Neural crest cell (in vitro differentiated cells): ENCODE results near the gene ZNF341. TPM values are rescaled to one million over a fixed set of nuclear protein-coding genes. Genes with fewer than 3 reads are reported as not detected.

Experiments used
- DNase-seq: peaks from one replicate; pipeline ENCODE4 v3.0.0; 2021; ENCODE audit warnings: low read depth, mixed read lengths, low spot score
- H3K27ac Mint-ChIP-seq: one replicate; pipeline ENCODE4 v1.8.0; 2021; ENCODE audit warnings: mild to moderate bottlenecking, mixed read lengths; ENCODE audit not compliant: unreplicated experiment
- H3K27me3 Mint-ChIP-seq: 2 replicates; pipeline ENCODE4 v1.8.0; 2021; ENCODE audit warnings: low read depth, mild to moderate bottlenecking, mixed read lengths
- H3K36me3 Mint-ChIP-seq: 2 replicates; pipeline ENCODE4 v1.8.0; 2021; ENCODE audit warnings: low read depth, mild to moderate bottlenecking, mixed read lengths
- H3K4me1 Mint-ChIP-seq: 2 replicates; pipeline ENCODE4 v1.8.0; 2021; ENCODE audit warnings: mixed read lengths
- H3K4me3 Mint-ChIP-seq: one replicate; pipeline ENCODE4 v1.8.0; 2021; ENCODE audit warnings: mild to moderate bottlenecking, mixed read lengths
- H3K9me3 Mint-ChIP-seq: 2 replicates; pipeline ENCODE4 v1.8.0; 2021; ENCODE audit warnings: mixed read lengths
- CTCF ChIP-seq: fragments of 200-600 bp; sonication (generic); conservative IDR thresholded peaks from 2 replicates; pipeline ENCODE4 v1.5.0; 2021; ENCODE audit warnings: antibody characterized with exemption, mild to moderate bottlenecking
- total RNA-seq: library from RNA; stranded (reverse); gene quantifications from 2 replicates; pipeline ENCODE4 v1.2.1, GENCODE V29; 2021

Gene ZNF341
- total RNA-seq, 1 donor from 2014 or later, result 5.1 TPM

GRCh38 chr20:33757458-33757857 lies 25.7 kb downstream of the ZNF341 start:
- Mint-ChIP-seq H3K4me3 (no peak overlapping the region), H3K36me3 (peaks cover 15% of the 10 kb centered on the region), H3K27me3 (no peaks in the 10 kb centered on the region), H3K27ac (no peak overlapping the region), H3K4me1 (peaks cover 7% of the 10 kb centered on the region), H3K9me3 (peaks cover 5% of the 10 kb centered on the region)
- no peak for DNase-seq
- no peak for TF ChIP-seq CTCF

GRCh38 chr20:33761698-33762250 lies 30.0 kb downstream of the ZNF341 start:
- Mint-ChIP-seq H3K36me3 (peaks cover 10% of the 10 kb centered on the region), H3K4me3 (no peak overlapping the region), H3K27me3 (no peaks in the 10 kb centered on the region), H3K27ac (no peak overlapping the region), H3K4me1 (no peaks in the 10 kb centered on the region), H3K9me3 (peaks cover 5% of the 10 kb centered on the region)
- no peak for TF ChIP-seq CTCF
- no peak for DNase-seq

GRCh38 chr20:33765099-33765498 lies 33.3 kb downstream of the ZNF341 start:
- H3K27me3 Mint-ChIP-seq, result no peaks in the 10 kb centered on the region

GRCh38 chr20:33765592-33765991 lies 33.8 kb downstream of the ZNF341 start:
- Mint-ChIP-seq H3K9me3 (no peaks in the 10 kb centered on the region), H3K4me1 (no peaks in the 10 kb centered on the region), H3K27ac (no peak overlapping the region), H3K4me3 (no peak overlapping the region), H3K36me3 (peaks cover 2% of the 10 kb centered on the region), H3K27me3 (no peaks in the 10 kb centered on the region)
- no peak for DNase-seq
- no peak for TF ChIP-seq CTCF

More at GRCh38 chr20:33765099-33765498, 33.3 kb downstream of the ZNF341 start:
- Mint-ChIP-seq H3K36me3 (peaks cover 2% of the 10 kb centered on the region), H3K4me1 (no peaks in the 10 kb centered on the region), H3K4me3 (no peak overlapping the region), H3K27ac (no peak overlapping the region), H3K9me3 (no peaks in the 10 kb centered on the region)
- no peak for DNase-seq
- TF ChIP-seq CTCF, result no peak

GRCh38 chr20:33766686-33767085 lies 34.9 kb downstream of the ZNF341 start:
- no peak for DNase-seq
- Mint-ChIP-seq H3K27ac (no peak overlapping the region), H3K9me3 (no peaks in the 10 kb centered on the region), H3K4me1 (no peaks in the 10 kb centered on the region), H3K27me3 (no peaks in the 10 kb centered on the region), H3K36me3 (peaks cover 2% of the 10 kb centered on the region), H3K4me3 (no peak overlapping the region)
- no peak for TF ChIP-seq CTCF

GRCh38 chr20:33767777-33768138 lies 36.0 kb downstream of the ZNF341 start:
- no peak for DNase-seq
- no peak overlapping the region for H3K4me3 Mint-ChIP-seq
- no peaks in the 10 kb centered on the region for H3K4me1 Mint-ChIP-seq
- H3K9me3 Mint-ChIP-seq, result no peaks in the 10 kb centered on the region
- no peak for TF ChIP-seq CTCF
- H3K27ac Mint-ChIP-seq, result no peak overlapping the region
- H3K36me3 Mint-ChIP-seq, result peaks cover 2% of the 10 kb centered on the region
- H3K27me3 Mint-ChIP-seq, result no peaks in the 10 kb centered on the region
